Glutamatergic neuron (in vitro differentiated cells): Measurements from ENCODE around the gene SOX10. TPM values are rescaled to one million over a fixed set of nuclear protein-coding genes. Genes with fewer than 3 reads are reported as not detected.

Experiments used
- DNase-seq: peaks from one replicate; pipeline ENCODE4 v3.0.0; 2022
- H3K27ac Mint-ChIP-seq: one replicate; pipeline ENCODE4 v1.8.0; 2020; ENCODE audit warnings: mild to moderate bottlenecking, mixed read lengths, inconsistent platforms; ENCODE audit not compliant: unreplicated experiment
- H3K27me3 Mint-ChIP-seq: one replicate; pipeline ENCODE4 v1.8.0; 2020; ENCODE audit warnings: mild to moderate bottlenecking, moderate library complexity, mixed read lengths, inconsistent platforms; ENCODE audit not compliant: unreplicated experiment
- H3K36me3 Mint-ChIP-seq: one replicate; pipeline ENCODE4 v1.8.0; 2020; ENCODE audit warnings: mild to moderate bottlenecking, mixed read lengths, inconsistent platforms; ENCODE audit not compliant: unreplicated experiment
- H3K4me1 Mint-ChIP-seq: one replicate; pipeline ENCODE4 v1.8.0; 2020; ENCODE audit warnings: mild to moderate bottlenecking, low read depth, mixed read lengths, inconsistent platforms; ENCODE audit not compliant: unreplicated experiment
- H3K4me3 Mint-ChIP-seq: one replicate; pipeline ENCODE4 v1.8.0; 2020; ENCODE audit warnings: mild to moderate bottlenecking, mixed read lengths, inconsistent platforms; ENCODE audit not compliant: unreplicated experiment
- H3K9me3 Mint-ChIP-seq: one replicate; pipeline ENCODE4 v1.8.0; 2020; ENCODE audit warnings: mild to moderate bottlenecking, moderate library complexity, mixed read lengths, inconsistent platforms; ENCODE audit not compliant: unreplicated experiment
- CTCF ChIP-seq: fragments of 200-600 bp; sonication (generic); IDR thresholded peaks from one replicate; pipeline ENCODE4 v1.5.0; 2021; ENCODE audit not compliant: partially characterized antibody, unreplicated experiment
- total RNA-seq: library from RNA; stranded (reverse); fragmentation: NEBNext Ultra II Directional; extraction: Animal tissue kit (Norgen Biotek cat#: 25700); gene quantifications from one replicate; pipeline ENCODE4 v1.2.1, GENCODE V29; 2021; ENCODE audit not compliant: unreplicated experiment

SOX10 gene
- total RNA-seq, 1 donor from 2014 or later, result not detected

- TF ChIP-seq CTCF, result no peak
- H3K4me1 Mint-ChIP-seq, result no peaks in the 10 kb centered on the region
- no peak overlapping the region for H3K4me3 Mint-ChIP-seq
- DNase-seq, result no peak
- H3K36me3 Mint-ChIP-seq, result no peaks in the 10 kb centered on the region
- no peak overlapping the region for H3K27ac Mint-ChIP-seq
- peaks cover 2% of the 10 kb centered on the region for H3K27me3 Mint-ChIP-seq
- H3K9me3 Mint-ChIP-seq, result peaks cover 9% of the 10 kb centered on the region
Measured at GRCh38 chr22:37943136-37943824, 41.1 kb downstream of the SOX10 start.

- H3K36me3 Mint-ChIP-seq, result no peaks in the 10 kb centered on the region
- H3K9me3 Mint-ChIP-seq, result peaks cover 8% of the 10 kb centered on the region
Measured at GRCh38 chr22:37942133-37942532, 42.2 kb downstream of the SOX10 start.

GRCh38 chr22:37940698-37941376 is 43.5 kb downstream of the SOX10 start:
- H3K27me3 Mint-ChIP-seq, result no peaks in the 10 kb centered on the region
- DNase-seq, result no peak

More at GRCh38 chr22:37942133-37942532, 42.2 kb downstream of the SOX10 start:
- Mint-ChIP-seq H3K27me3 (peaks cover under 1% of the 10 kb centered on the region), H3K27ac (no peak overlapping the region), H3K4me3 (no peak overlapping the region), H3K4me1 (no peaks in the 10 kb centered on the region)
- no peak for DNase-seq
- no peak for TF ChIP-seq CTCF

GRCh38 chr22:37933711-37934376 is 50.5 kb downstream of the SOX10 start:
- H3K4me1 Mint-ChIP-seq, result peaks cover 13% of the 10 kb centered on the region
- peak; percentile 83 for TF ChIP-seq CTCF
- H3K27ac Mint-ChIP-seq, result peak overlapping the region; percentile 43
- peaks cover 2% of the 10 kb centered on the region for H3K27me3 Mint-ChIP-seq
- DNase-seq, result peak; percentile 95
- H3K4me3 Mint-ChIP-seq, result no peak overlapping the region
- peaks cover 3% of the 10 kb centered on the region for H3K9me3 Mint-ChIP-seq
- H3K36me3 Mint-ChIP-seq, result no peaks in the 10 kb centered on the region

More at GRCh38 chr22:37940698-37941376, 43.5 kb downstream of the SOX10 start:
- TF ChIP-seq CTCF, result no peak
- H3K9me3 Mint-ChIP-seq, result peaks cover 8% of the 10 kb centered on the region
- no peaks in the 10 kb centered on the region for H3K4me1 Mint-ChIP-seq
- no peak overlapping the region for H3K27ac Mint-ChIP-seq
- H3K4me3 Mint-ChIP-seq, result no peak overlapping the region
- H3K36me3 Mint-ChIP-seq, result no peaks in the 10 kb centered on the region
